ENCODE measurements around the gene ATP1A1. TPM values are rescaled to one million over a fixed set of nuclear protein-coding genes. Genes with fewer than 3 reads are reported as not detected.

The ATP1A1 gene
- total RNA-seq, 1 donor from 2014 or later: 192 TPM

- DNase-seq (ENCODE audit: low spot score): no peak
Measured at GRCh38 chr1:116389013-116389412, 16.0 kb downstream of the ATP1A1 start.

- DNase-seq (ENCODE audit: low spot score): no peak
Measured at GRCh38 chr1:116389686-116390085, 16.6 kb downstream of the ATP1A1 start.

GRCh38 chr1:116390195-116390594 lies 17.2 kb downstream of the ATP1A1 start:
- no peak for DNase-seq (ENCODE audit: low spot score)

GRCh38 chr1:116391185-116391584 lies 18.1 kb downstream of the ATP1A1 start:
- DNase-seq (ENCODE audit: low spot score): no peak

GRCh38 chr1:116392717-116393404 lies 19.8 kb downstream of the ATP1A1 start:
- DNase-seq (ENCODE audit: low spot score): no peak

GRCh38 chr1:116393792-116394191 lies 20.7 kb downstream of the ATP1A1 start:
- DNase-seq (ENCODE audit: low spot score): no peak

GRCh38 chr1:116394270-116394669 lies 21.2 kb downstream of the ATP1A1 start:
- no peak for DNase-seq (ENCODE audit: low spot score)

GRCh38 chr1:116396769-116397168 lies 23.7 kb downstream of the ATP1A1 start:
- no peak for DNase-seq (ENCODE audit: low spot score)

- DNase-seq (ENCODE audit: low spot score): no peak
Measured at GRCh38 chr1:116397728-116398127, 24.7 kb downstream of the ATP1A1 start.

GRCh38 chr1:116400780-116401179 lies 27.7 kb downstream of the ATP1A1 start:
- no peak for DNase-seq (ENCODE audit: low spot score)

- no peak for DNase-seq (ENCODE audit: low spot score)
Measured at GRCh38 chr1:116401646-116402176, 28.7 kb downstream of the ATP1A1 start.

GRCh38 chr1:116402333-116402732 lies 29.3 kb downstream of the ATP1A1 start:
- no peak for DNase-seq (ENCODE audit: low spot score)

- DNase-seq (ENCODE audit: low spot score): no peak
Measured at GRCh38 chr1:116403496-116404136, 30.6 kb downstream of the ATP1A1 start.

- DNase-seq (ENCODE audit: low spot score): no peak
Measured at GRCh38 chr1:116404699-116405098, 31.7 kb downstream of the ATP1A1 start.

GRCh38 chr1:116405241-116406135 lies 32.4 kb downstream of the ATP1A1 start:
- no peak for DNase-seq (ENCODE audit: low spot score)

- DNase-seq (ENCODE audit: low spot score): no peak
Measured at GRCh38 chr1:116407033-116407432, 34.0 kb downstream of the ATP1A1 start.

- no peak for DNase-seq (ENCODE audit: low spot score)
Measured at GRCh38 chr1:116408193-116408592, 35.1 kb downstream of the ATP1A1 start.

GRCh38 chr1:116408803-116409720 lies 36.0 kb downstream of the ATP1A1 start:
- no peak for DNase-seq (ENCODE audit: low spot score)

- DNase-seq (ENCODE audit: low spot score): no peak
Measured at GRCh38 chr1:116409751-116410191, 36.7 kb downstream of the ATP1A1 start.

GRCh38 chr1:116411784-116412479 lies 38.9 kb downstream of the ATP1A1 start:
- no peak for DNase-seq (ENCODE audit: low spot score)
